OCI-LY7 (cell line): ENCODE results near the gene DST. TPM values are rescaled to one million over a fixed set of nuclear protein-coding genes. Genes with fewer than 3 reads are reported as not detected.

ENCODE experiments used
- BruUV-seq: library from RNA; stranded (reverse); fragments of 400-500 nt; replicated peaks from 2 replicates; lab custom pipeline; 2021; lab: Mats Ljungman, UMichigan
- CTCF ChIA-PET: fragments of 300-600 bp; sonication (Branson Sonifier 250); formaldehyde crosslinking; loops from one replicate; lab custom pipeline; 2022; ENCODE audit warnings: antibody characterized with exemption; ENCODE audit not compliant: unreplicated experiment; lab: Charles Lee
- POLR2A ChIA-PET: fragments of 300-600 bp; sonication (Branson Sonifier 250); formaldehyde crosslinking; loops from one replicate; lab custom pipeline; 2022; ENCODE audit warnings: antibody characterized with exemption; lab: Charles Lee
- DNase-seq: peaks from one replicate; pipeline ENCODE4 v3.0.0-alpha.2; 2015; ENCODE audit warnings: low spot score
- H2AFZ ChIP-seq: fragments of 200-600 bp; sonication (generic), shearing (Covaris generic); 2 replicates; pipeline ENCODE4 v1.6.1; 2014; ENCODE audit warnings: mild to moderate bottlenecking, antibody characterized with exemption, low read length, moderate library complexity
- H3K27ac ChIP-seq: fragments of 200-600 bp; sonication (generic); 2 replicates; pipeline ENCODE4 v1.5.1; 2014; ENCODE audit warnings: mixed run types, low read depth, mild to moderate bottlenecking, moderate library complexity, low read length, inconsistent platforms; ENCODE audit not compliant: poor library complexity, severe bottlenecking
- H3K36me3 ChIP-seq: fragments of 200-600 bp; sonication (generic); 2 replicates; pipeline ENCODE4 v1.6.1; 2014; ENCODE audit warnings: mild to moderate bottlenecking, antibody characterized with exemption, low read length, moderate library complexity, mixed read lengths; ENCODE audit not compliant: insufficient read depth
- H3K4me1 ChIP-seq: fragments of 200-600 bp; sonication (generic); 2 replicates; pipeline ENCODE4 v1.5.1; 2014; ENCODE audit warnings: mild to moderate bottlenecking, low read length; ENCODE audit not compliant: insufficient read depth, poor library complexity, severe bottlenecking
- H3K4me2 ChIP-seq: fragments of 200-600 bp; sonication (generic); 2 replicates; pipeline ENCODE4 v1.6.1; 2014; ENCODE audit warnings: mild to moderate bottlenecking, low read length
- H3K4me3 ChIP-seq: fragments of 200-600 bp; sonication (generic); 2 replicates; pipeline ENCODE4 v1.5.1; 2014; ENCODE audit warnings: mild to moderate bottlenecking, low read depth, low read length; ENCODE audit not compliant: poor library complexity, severe bottlenecking
- H3K79me2 ChIP-seq: fragments of 200-600 bp; sonication (generic); 2 replicates; pipeline ENCODE4 v1.6.1; 2016; ENCODE audit warnings: low read depth, mild to moderate bottlenecking, low read length, moderate library complexity, mixed read lengths; ENCODE audit not compliant: insufficient read depth
- H3K9me2 ChIP-seq: fragments of 200-600 bp; sonication (generic); 2 replicates; pipeline ENCODE4 v1.6.1; 2016; ENCODE audit warnings: mild to moderate bottlenecking, low read length, mixed read lengths; ENCODE audit not compliant: insufficient read depth
- H3K9me3 ChIP-seq: fragments of 200-600 bp; sonication (generic); 2 replicates; pipeline ENCODE4 v1.6.1; 2014; ENCODE audit warnings: mild to moderate bottlenecking, mixed run types, low read length, mixed read lengths
- H4K20me1 ChIP-seq: fragments of 200-600 bp; sonication (generic); 2 replicates; pipeline ENCODE4 v1.6.1; 2014; ENCODE audit warnings: mild to moderate bottlenecking, antibody characterized with exemption, low read length, moderate library complexity, mixed read lengths; ENCODE audit not compliant: insufficient read depth
- CTCF ChIP-seq: fragments of 200-600 bp; sonication (generic); conservative IDR thresholded peaks from 2 replicates; pipeline ENCODE4 v1.5.1; 2014; ENCODE audit warnings: mild to moderate bottlenecking, antibody characterized with exemption, low read length, moderate library complexity, mixed read lengths
- EZH2phosphoT487 ChIP-seq: fragments of 200-600 bp; sonication (generic); IDR thresholded peaks from 2 replicates; pipeline ENCODE4 v1.6.1; 2018; ENCODE audit warnings: low read depth, borderline replicate concordance, mild to moderate bottlenecking, mixed run types, antibody characterized with exemption, low read length, moderate library complexity, mixed read lengths
- intact Hi-C: fragments of 100-400 bp; cut with micrococcal nuclease; formaldehyde crosslinking; loops from one replicate; pipeline ENCODE4 v1.10.0; 2022; ENCODE audit not compliant: unreplicated experiment
- total RNA-seq, 2 experiments: library from RNA; depleted of rRNA in 1 of 2; stranded (reverse); fragments of >200 nt in 1 of 2; shearing (Covaris generic) in 1 of 2; gene quantifications; 2 replicates each; pipeline ENCODE4 v1.2.3, GENCODE V29; 2014 to 2022

Gene DST
- total RNA-seq, 2 experiments from 2014 or later: 8.4 to 19.4 TPM

GRCh38 chr6:56444855-56445254 lies 197.8 kb downstream of the DST start:
- intact Hi-C loops: no loop called here
- ChIA-PET CTCF (no interaction called here), POLR2A (interaction anchor here (0.6 kb wide), 1 partner anchor 407 kb away, joined by 3 read pairs; no protein-coding TSS in a partner anchor)
- BruUV-seq: no TSS peak
- no peak for TF ChIP-seq CTCF
- TF ChIP-seq EZH2phosphoT487: no peak
- H3K4me3 ChIP-seq: no peak overlapping the region
- no peaks in the 10 kb centered on the region for H3K36me3 ChIP-seq
- H3K4me1 ChIP-seq: no peaks in the 10 kb centered on the region
- H3K27ac ChIP-seq: no peak overlapping the region
- no peak for DNase-seq
- H3K9me2 ChIP-seq: no peaks in the 10 kb centered on the region
- H2AFZ ChIP-seq: no peak overlapping the region
- H4K20me1 ChIP-seq: no peaks in the 10 kb centered on the region
- no peak overlapping the region for H3K4me2 ChIP-seq
- no peaks in the 10 kb centered on the region for H3K9me3 ChIP-seq
- no peaks in the 10 kb centered on the region for H3K79me2 ChIP-seq

- ChIA-PET POLR2A (interaction anchor here (0.6 kb wide), 1 partner anchor 164 kb away, joined by 3 read pairs; no protein-coding TSS in a partner anchor), CTCF (no interaction called here)
- Histone ChIP-seq H3K9me3 (no peaks in the 10 kb centered on the region), H3K4me3 (no peak overlapping the region), H3K36me3 (no peaks in the 10 kb centered on the region), H2AFZ (no peak overlapping the region), H3K9me2 (no peaks in the 10 kb centered on the region), H3K79me2 (no peaks in the 10 kb centered on the region), H4K20me1 (no peaks in the 10 kb centered on the region), H3K4me2 (no peak overlapping the region), H3K4me1 (no peaks in the 10 kb centered on the region), H3K27ac (no peak overlapping the region)
- no peak for DNase-seq
- no peak for TF ChIP-seq CTCF
- no peak for TF ChIP-seq EZH2phosphoT487
- intact Hi-C loops: no loop called here
- no TSS peak for BruUV-seq
Measured at GRCh38 chr6:56440551-56440981, 202.1 kb downstream of the DST start.

GRCh38 chr6:56437171-56437900 lies 205.4 kb downstream of the DST start:
- no peak overlapping the region for H3K4me3 ChIP-seq
- H4K20me1 ChIP-seq: no peaks in the 10 kb centered on the region
- DNase-seq: no peak
- H3K9me3 ChIP-seq: no peaks in the 10 kb centered on the region
- H3K4me2 ChIP-seq: no peak overlapping the region
- no TSS peak for BruUV-seq
- ChIA-PET CTCF (no interaction called here), POLR2A (no interaction called here)
- H3K27ac ChIP-seq: no peak overlapping the region
- TF ChIP-seq EZH2phosphoT487 (no peak), CTCF (no peak)
- no peak overlapping the region for H2AFZ ChIP-seq
- no peaks in the 10 kb centered on the region for H3K36me3 ChIP-seq
- intact Hi-C loops: no loop called here
- H3K4me1 ChIP-seq: no peaks in the 10 kb centered on the region
- H3K9me2 ChIP-seq: no peaks in the 10 kb centered on the region
- no peaks in the 10 kb centered on the region for H3K79me2 ChIP-seq
